CD4-positive, alpha-beta T cell treated with Interleukin-12 subunit alpha and Interleukin-12 subunit beta, for 1 hour (primary cell): Measurements from ENCODE around the gene SALL2.

Experiments
- DNase-seq: peaks from one replicate; pipeline ENCODE4 v3.0.0-alpha.2; 2020

SALL2 gene

DNA sequence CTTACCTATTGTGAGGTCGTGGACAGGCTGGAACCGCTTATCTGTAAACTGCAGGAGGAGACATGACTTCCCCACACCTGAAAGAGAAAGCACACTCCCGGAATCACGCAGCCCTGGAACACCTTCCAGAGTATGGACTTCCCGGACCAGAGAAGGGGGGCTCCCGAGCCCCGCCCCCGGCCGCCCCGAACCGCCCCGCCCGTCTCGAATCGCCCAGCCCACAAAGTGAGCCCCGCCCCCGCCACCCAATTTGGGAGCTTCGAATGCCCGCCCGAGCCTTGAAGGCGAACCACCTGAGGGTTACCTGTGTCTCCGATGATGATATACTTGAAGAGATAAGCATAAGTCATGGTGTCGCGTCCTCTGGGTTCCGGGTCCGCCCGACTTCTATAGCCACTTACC is 49.6 kb downstream of the SALL2 start:
- DNase-seq, result no peak

DNA sequence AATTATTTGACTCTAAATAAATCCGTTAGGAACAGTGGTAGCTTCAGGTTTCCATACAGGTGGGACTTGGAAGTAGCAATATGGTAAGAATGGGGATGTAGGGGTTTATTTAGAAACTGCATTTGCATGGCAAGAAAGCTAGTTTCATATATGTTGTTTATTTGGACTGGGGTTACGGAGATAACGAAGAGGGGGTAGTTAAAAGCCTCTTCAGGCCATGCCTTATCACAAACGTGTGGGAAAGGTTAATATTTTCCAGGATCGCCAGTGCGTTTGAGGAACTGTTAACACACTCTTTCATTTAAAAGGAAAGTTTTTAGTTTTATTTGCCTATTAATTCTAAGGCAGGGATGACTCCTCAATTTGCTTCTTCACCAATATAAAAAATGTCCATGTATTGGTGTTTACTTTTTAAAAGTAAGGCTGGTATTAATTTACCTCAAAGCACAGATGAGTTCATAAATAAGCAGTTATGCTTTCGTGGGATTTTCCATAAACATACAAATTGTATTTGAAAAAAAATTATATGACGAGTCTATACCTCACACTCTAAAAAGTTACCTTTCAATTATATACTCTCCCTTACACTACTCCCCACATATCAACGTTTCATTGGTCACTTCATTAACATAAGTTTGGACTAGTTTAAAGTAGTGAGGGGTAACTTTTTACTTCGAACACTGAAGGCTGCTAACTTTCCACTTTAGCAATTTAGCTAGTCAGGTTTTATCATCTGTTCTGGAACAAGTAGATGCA is 50.2 kb downstream of the SALL2 start:
- DNase-seq, result no peak
